K562 (cell line): ENCODE data around the gene MAP3K13. TPM values are rescaled to one million over a fixed set of nuclear protein-coding genes. Genes with fewer than 3 reads are reported as not detected.

Experiments used
- ATAC-seq: fragments of 200-7000 bp; cut with Tn5 transposase; 3 replicates; pipeline ENCODE4 v1.9.1; 2020; ENCODE audit warnings: moderate library complexity
- BruUV-seq: library from RNA; stranded (reverse); fragments of 400-500 nt; replicated peaks from 2 replicates; lab custom pipeline; 2021; lab: Mats Ljungman, UMichigan
- CTCF ChIA-PET: fragments of 300-600 bp; formaldehyde crosslinking; extraction: SDS; loops from one replicate; lab custom pipeline; 2021; ENCODE audit warnings: low intra/inter-chr PET ratio; lab: Yijun Ruan, JAX
- POLR2A ChIA-PET: fragments of 300-600, 350-650 bp; sonication (Branson Sonifier 250); formaldehyde crosslinking; extraction: SDS; loops from one replicate; lab custom pipeline; 2021; ENCODE audit warnings: antibody characterized with exemption, inconsistent platforms; lab: Yijun Ruan, JAX
- DNase-seq, 4 experiments: peaks; one replicate each; pipeline versions ENCODE4 v3.0.0 to v3.0.0-alpha.2; 2011 to 2018; ENCODE audit warnings: low spot score in 3 of 4, mixed read lengths in 3 of 4; ENCODE audit errors: extremely low read depth in 1 of 4
- FAIRE-seq: peaks from 2 replicates; lab custom pipeline; 2011; peaks lifted over from hg19 to GRCh38; lab: Jason Lieb, UNC
- H2AFZ ChIP-seq: 2 replicates; pipeline ENCODE4 v1.6.0; 2011; ENCODE audit warnings: low read depth, low read length, control low read depth, inconsistent platforms
- H3K27ac ChIP-seq: fragments of 200-600 bp; 3 replicates; pipeline ENCODE4 v1.8.0; 2011; ENCODE audit warnings: low read depth, mild to moderate bottlenecking, control low read depth, inconsistent platforms, low read length, moderate library complexity, mixed read lengths; ENCODE audit errors: extremely low read depth
- H3K27me3 ChIP-seq, 2 experiments: fragments of 300-600 bp in 1 of 2; 2 replicates in 1 of 2; 3 replicates in 1 of 2; pipeline versions ENCODE4 v1.6.0 to v1.8.0; 2011; ENCODE audit warnings: inconsistent platforms in 2 of 2, low read length in 2 of 2, mild to moderate bottlenecking in 1 of 2, mixed read lengths in 1 of 2, moderate library complexity in 1 of 2; ENCODE audit not compliant: control insufficient read depth in 2 of 2, insufficient read depth in 2 of 2
- H3K36me3 ChIP-seq: fragments of 300-600 bp; 3 replicates; pipeline ENCODE4 v1.8.0; 2011; ENCODE audit warnings: mild to moderate bottlenecking, low read length, inconsistent platforms; ENCODE audit not compliant: control insufficient read depth, insufficient read depth
- H3K4me1 ChIP-seq, 2 experiments: fragments of 200-600 bp in 1 of 2; replicated peaks in 1 of 2; 2 replicates in 1 of 2; 3 replicates in 1 of 2; pipeline versions ENCODE4 v1.5.1 to v1.8.0; 2011; ENCODE audit warnings: inconsistent platforms in 2 of 2, low read length in 2 of 2, mild to moderate bottlenecking in 1 of 2, mixed read lengths in 1 of 2, moderate library complexity in 1 of 2; ENCODE audit not compliant: control insufficient read depth in 2 of 2, insufficient read depth in 2 of 2
- H3K4me2 ChIP-seq: 2 replicates; pipeline ENCODE4 v1.6.1; 2011; ENCODE audit warnings: low read length, control low read depth, inconsistent platforms, mixed read lengths; ENCODE audit not compliant: insufficient read depth
- H3K4me3 ChIP-seq: fragments of 200-600 bp; sonication (generic), shearing (Covaris generic); 2 replicates; pipeline ENCODE4 v1.5.1; 2016; ENCODE audit warnings: control low read depth, inconsistent platforms
- H3K79me2 ChIP-seq: fragments of 200-600 bp; 3 replicates; pipeline ENCODE4 v1.8.0; 2011; ENCODE audit warnings: low read length, inconsistent platforms; ENCODE audit not compliant: control insufficient read depth, insufficient read depth
- H3K9ac ChIP-seq, 2 experiments: 2 replicates each; pipeline versions ENCODE4 v1.6.0 to v1.6.1; 2011; ENCODE audit warnings: low read depth in 2 of 2, low read length in 2 of 2, control low read depth in 1 of 2, inconsistent platforms in 1 of 2, mild to moderate bottlenecking in 1 of 2, mixed read lengths in 1 of 2; ENCODE audit not compliant: insufficient read depth in 1 of 2
- H3K9me1 ChIP-seq: one replicate; pipeline ENCODE4 v1.6.0; 2011; ENCODE audit warnings: inconsistent platforms, mild to moderate bottlenecking, low read length, moderate library complexity; ENCODE audit not compliant: control insufficient read depth, insufficient read depth
- H3K9me3 ChIP-seq: replicated peaks from 2 replicates; pipeline ENCODE4 v1.5.1; 2011; ENCODE audit warnings: low read depth, low read length, inconsistent platforms; ENCODE audit not compliant: control insufficient read depth, insufficient read depth
- H4K20me1 ChIP-seq: replicated peaks from 2 replicates; pipeline ENCODE4 v1.6.1; 2011; ENCODE audit warnings: low read length, inconsistent platforms, mixed read lengths; ENCODE audit not compliant: control insufficient read depth, insufficient read depth
- ARID1B ChIP-seq: fragments of 450-650 bp; IDR thresholded peaks from 2 replicates; pipeline ENCODE4 v1.6.1; 2016; ENCODE audit warnings: antibody characterized with exemption, mild to moderate bottlenecking, inconsistent platforms
- BACH1 ChIP-seq: fragments of 200-800 bp; sonication (Bioruptor generic); IDR thresholded peaks from 2 replicates; pipeline ENCODE4 v1.6.1; 2016; ENCODE audit warnings: missing genetic modification characterization, missing compliant biosample characterization
- FOXJ2 ChIP-seq: fragments of 200-800 bp; sonication (Bioruptor generic); IDR thresholded peaks from 2 replicates; pipeline ENCODE4 v1.6.1; 2016; ENCODE audit warnings: missing genetic modification characterization, missing compliant biosample characterization
- RBM22 ChIP-seq: fragments of 200-400 bp; formaldehyde crosslinking; IDR thresholded peaks from 2 replicates; pipeline ENCODE4 v1.6.1; 2018; ENCODE audit warnings: low read length, low read depth; ENCODE audit not compliant: poor library complexity, severe bottlenecking
- SLC30A9 ChIP-seq: fragments of 250-450 bp; sonication (Bioruptor Pico); IDR thresholded peaks from 2 replicates; pipeline ENCODE4 v1.8.0; 2022; ENCODE audit warnings: mild to moderate bottlenecking, moderate library complexity
- YBX1 ChIP-seq: fragments of 450-650 bp; IDR thresholded peaks from 2 replicates; pipeline ENCODE4 v1.7.1; 2016; ENCODE audit warnings: mild to moderate bottlenecking
- ZNF263 ChIP-seq: sonication (generic); formaldehyde crosslinking; IDR thresholded peaks from 2 replicates; pipeline ENCODE4 v1.8.0; 2022; ENCODE audit warnings: mild to moderate bottlenecking, missing genetic modification reagents, borderline replicate concordance
- ZNF785 ChIP-seq: fragments of 250-450 bp; sonication (Bioruptor Pico); IDR thresholded peaks from 2 replicates; pipeline ENCODE4 v1.4.0; 2020; ENCODE audit warnings: mild to moderate bottlenecking
- WGBS: fragments of 100-300 bp; shearing (Covaris generic); methylation state at CpG from one replicate; pipeline ENCODE4 v1.1.6; 2016; ENCODE audit warnings: low coverage, mixed read lengths; ENCODE audit not compliant: insufficient coverage; ENCODE audit errors: missing lambda C conversion rate; 5-methylcytosine and 5-hydroxymethylcytosine counted together
- in situ Hi-C: fragments of 300-500 bp; cut with MboI; formaldehyde crosslinking; loops from 4 replicates; pipeline ENCODE4 v1.15.0; 2018; ENCODE audit warnings: inconsistent platforms, mixed read lengths
- intact Hi-C: fragments of 100-400 bp; cut with micrococcal nuclease; formaldehyde crosslinking; loops from 2 replicates; pipeline ENCODE4 v1.14.2; 2022
- polyA plus RNA-seq, 8 experiments: library from polyadenylated mRNA; depleted of rRNA in 4 of 8; stranded (reverse) in 5 of 8; unstranded in 3 of 8; fragments of >200 nt; fragmentation: Nextera tagmentation in 2 of 8; fragmentation: Illumina TruSeq in 1 of 8; extraction: Ambion mirVana in 2 of 8; extraction: Trizol in 1 of 8; gene quantifications; 2 replicates each; pipeline versions ENCODE4 v1.2.1 to v1.2.3, GENCODE V29; 2011 to 2014; ENCODE audit warnings: inconsistent platforms in 1 of 8, missing spikeins in 1 of 8
- total RNA-seq, 7 experiments: library from RNA; depleted of rRNA in 6 of 7; stranded (reverse); fragments of >200 nt in 6 of 7; fragmentation: Illumina TruSeq in 2 of 7; extraction: Trizol in 2 of 7; gene quantifications; 2 replicates each; pipeline versions ENCODE4 v1.2.1 to v1.2.3, GENCODE V29; 2011 to 2021; ENCODE audit warnings: low replicate concordance in 1 of 7

Gene MAP3K13
- total and polyA plus RNA-seq, 9 of the 15 experiments (the other 6 are each of a cell fraction or from before 2014, with no cell fraction given) = 0.04 to 0.32 (median 0.15) TPM; not detected in 2

DNA sequence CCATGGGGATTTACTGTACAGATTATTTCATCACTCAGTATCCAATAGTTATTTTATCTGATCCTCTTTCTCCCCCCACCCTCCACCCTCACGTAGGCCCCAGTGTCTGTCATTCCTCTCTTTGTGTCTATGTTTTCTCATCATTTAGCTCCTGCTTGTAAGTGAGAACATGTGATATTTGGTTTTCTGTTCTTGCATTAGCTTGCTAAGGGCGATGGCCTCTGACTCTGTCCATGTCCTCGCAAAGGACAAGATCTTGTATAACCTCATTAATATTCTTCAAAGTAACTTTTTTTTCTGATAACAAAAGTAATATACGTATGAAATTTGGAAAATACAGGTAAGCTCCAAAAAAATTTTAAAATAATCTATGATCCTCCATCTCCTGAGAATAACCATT, 67.4 kb downstream of the MAP3K13 start:
- peaks cover 0 to 8% of the 10 kb centered on the region in 2 experiments; a peak in 2 of 5 replicates for H3K27me3 ChIP-seq
- FAIRE-seq = no peak
- no peaks in the 10 kb centered on the region for H3K36me3 ChIP-seq
- no peak for DNase-seq
- H2AFZ ChIP-seq = no peak overlapping the region
- H3K9ac ChIP-seq = no peak overlapping the region
- no peaks in the 10 kb centered on the region for H3K9me3 ChIP-seq
- H4K20me1 ChIP-seq = 0 out of 2 replicates have a peak, but pooled peaks cover 3% of the 10 kb centered on the region
- 47% methylated on average over 4 of the region's 4 CpGs for WGBS
- no TSS peak for BruUV-seq
- peaks cover 0 to 5% of the 10 kb centered on the region in 2 experiments; a peak in 2 of 5 replicates for H3K4me1 ChIP-seq
- intact Hi-C loops = no loop called here
- CTCF ChIA-PET = no interaction called here
- POLR2A ChIA-PET = interaction anchor here (0.6 to 0.9 kb wide), 2 partner anchors 9 to 92 kb away, joined by 3 to 4 read pairs; no protein-coding TSS in a partner anchor
- no peak overlapping the region for H3K4me2 ChIP-seq
- in situ Hi-C loops = no loop called here
- H3K9me1 ChIP-seq = no peaks in the 10 kb centered on the region
- no peaks in the 10 kb centered on the region for H3K79me2 ChIP-seq
- H3K27ac ChIP-seq = no peak overlapping the region
- ATAC-seq = no peak
- no peak overlapping the region for H3K4me3 ChIP-seq
- TF ChIP-seq ARID1B (no peak), YBX1 (no peak), BACH1 (no peak), RBM22 (no peak), FOXJ2 (no peak), ZNF263 (CRISPR knock-in tag) (no peak), SLC30A9 (no peak), ZNF785 (CRISPR knock-in tag) (no peak)
